ENCODE results near the gene SLC37A2.

The SLC37A2 gene

GRCh38 chr11:125079878-125080530, 16.9 kb downstream of the SLC37A2 start:
- no peak overlapping the region for H3K4me3 ChIP-seq (IDR thresholded peaks at IDR 0.05; ENCODE audit: insufficient read depth, low read depth, low read length)
- TF ChIP-seq, protein P1, sequence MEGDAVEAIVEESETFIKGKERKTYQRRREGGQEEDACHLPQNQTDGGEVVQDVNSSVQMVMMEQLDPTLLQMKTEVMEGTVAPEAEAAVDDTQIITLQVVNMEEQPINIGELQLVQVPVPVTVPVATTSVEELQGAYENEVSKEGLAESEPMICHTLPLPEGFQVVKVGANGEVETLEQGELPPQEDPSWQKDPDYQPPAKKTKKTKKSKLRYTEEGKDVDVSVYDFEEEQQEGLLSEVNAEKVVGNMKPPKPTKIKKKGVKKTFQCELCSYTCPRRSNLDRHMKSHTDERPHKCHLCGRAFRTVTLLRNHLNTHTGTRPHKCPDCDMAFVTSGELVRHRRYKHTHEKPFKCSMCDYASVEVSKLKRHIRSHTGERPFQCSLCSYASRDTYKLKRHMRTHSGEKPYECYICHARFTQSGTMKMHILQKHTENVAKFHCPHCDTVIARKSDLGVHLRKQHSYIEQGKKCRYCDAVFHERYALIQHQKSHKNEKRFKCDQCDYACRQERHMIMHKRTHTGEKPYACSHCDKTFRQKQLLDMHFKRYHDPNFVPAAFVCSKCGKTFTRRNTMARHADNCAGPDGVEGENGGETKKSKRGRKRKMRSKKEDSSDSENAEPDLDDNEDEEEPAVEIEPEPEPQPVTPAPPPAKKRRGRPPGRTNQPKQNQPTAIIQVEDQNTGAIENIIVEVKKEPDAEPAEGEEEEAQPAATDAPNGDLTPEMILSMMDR (conservative IDR thresholded peaks at IDR 0.05; ENCODE audit: low read depth, low read length): no peak
- no peaks in the 10 kb centered on the region for H3K27me3 ChIP-seq (ENCODE audit: insufficient read depth, low read depth)

DNA sequence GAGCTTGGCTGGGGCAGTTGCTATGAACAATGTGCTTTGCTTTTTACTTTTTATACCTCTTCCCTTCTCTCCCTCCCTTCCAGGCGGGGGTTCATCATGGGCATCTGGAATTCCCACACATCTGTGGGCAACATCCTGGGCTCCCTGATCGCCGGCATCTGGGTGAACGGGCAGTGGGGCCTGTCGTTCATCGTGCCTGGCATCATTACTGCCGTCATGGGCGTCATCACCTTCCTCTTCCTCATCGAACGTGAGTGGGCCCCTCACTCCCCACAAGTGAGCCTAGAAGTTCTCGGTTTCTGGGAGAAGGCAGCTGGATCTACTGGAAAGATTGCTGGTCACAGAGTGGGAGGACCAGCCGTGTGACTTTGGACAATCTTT, 17.4 kb downstream of the SLC37A2 start:
- Histone ChIP-seq H2AFZ (ENCODE audit: low read depth) (no peak overlapping the region), H3K4me2 (no peak overlapping the region), H3K27me3 (ENCODE audit: insufficient read depth, low read depth) (no peaks in the 10 kb centered on the region), H3K9ac (no peak overlapping the region), H3K27ac (no peak overlapping the region), H3K79me2 (ENCODE audit: insufficient read depth, low read depth) (no peaks in the 10 kb centered on the region), H4K20me1 (ENCODE audit: insufficient read depth) (no peaks in the 10 kb centered on the region), H3K4me3 (IDR thresholded peaks at IDR 0.05; ENCODE audit: insufficient read depth, low read depth, low read length) (no peak overlapping the region), H3K4me1 (ENCODE audit: low read depth, poor library complexity, severe bottlenecking) (no peaks in the 10 kb centered on the region), H3K36me3 (ENCODE audit: insufficient read depth) (no peaks in the 10 kb centered on the region)
- TF ChIP-seq, protein P1 (conservative IDR thresholded peaks at IDR 0.05; ENCODE audit: low read depth, low read length): no peak

More at GRCh38 chr11:125079878-125080530, 16.9 kb downstream of the SLC37A2 start:
- no peak overlapping the region for H3K9ac ChIP-seq
- no peak overlapping the region for H2AFZ ChIP-seq (ENCODE audit: low read depth)
- no peak overlapping the region for H3K4me2 ChIP-seq
- H3K36me3 ChIP-seq (ENCODE audit: insufficient read depth): no peaks in the 10 kb centered on the region
- H3K27ac ChIP-seq: no peak overlapping the region
- H4K20me1 ChIP-seq (ENCODE audit: insufficient read depth): no peaks in the 10 kb centered on the region
- no peaks in the 10 kb centered on the region for H3K79me2 ChIP-seq (ENCODE audit: insufficient read depth, low read depth)
- no peaks in the 10 kb centered on the region for H3K4me1 ChIP-seq (ENCODE audit: low read depth, poor library complexity, severe bottlenecking)

DNA sequence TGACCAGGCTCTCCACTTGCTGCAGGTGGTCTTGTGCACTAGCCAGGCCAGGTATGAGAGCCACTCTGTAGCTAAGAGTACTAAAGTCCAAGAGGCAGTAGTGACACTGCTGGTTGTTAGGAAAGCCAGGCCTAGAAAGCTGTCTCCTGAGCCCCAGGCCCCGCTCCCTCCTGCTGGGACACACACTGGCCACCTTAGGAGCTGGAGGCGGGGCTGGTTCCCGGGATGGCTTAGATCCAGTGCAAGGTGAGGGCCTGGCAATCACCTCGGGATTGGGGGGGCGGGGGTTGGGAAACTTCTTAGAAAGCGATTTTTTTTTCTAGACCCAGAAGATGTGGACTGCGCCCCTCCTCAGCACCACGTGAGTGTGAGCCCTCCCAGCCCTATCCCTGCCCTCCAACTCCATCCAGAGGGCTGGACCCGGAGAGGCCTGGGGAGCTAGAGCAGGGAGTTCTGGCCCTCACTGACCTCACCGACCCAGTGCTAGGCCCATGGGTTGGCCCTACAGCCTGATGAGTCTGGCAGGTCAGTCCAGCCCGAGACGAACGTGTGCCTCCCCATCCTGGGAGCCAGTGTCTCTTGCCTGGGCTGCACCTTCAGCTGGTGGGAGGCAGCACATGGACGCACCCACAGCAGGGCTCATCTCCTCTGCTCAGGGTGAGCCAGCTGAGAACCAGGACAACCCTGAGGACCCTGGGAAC, 18.1 kb downstream of the SLC37A2 start:
- Histone ChIP-seq H2AFZ (ENCODE audit: low read depth) (no peak overlapping the region), H3K4me3 (IDR thresholded peaks at IDR 0.05; ENCODE audit: insufficient read depth, low read depth, low read length) (no peak overlapping the region), H3K4me1 (ENCODE audit: low read depth, poor library complexity, severe bottlenecking) (no peaks in the 10 kb centered on the region), H3K79me2 (ENCODE audit: insufficient read depth, low read depth) (no peaks in the 10 kb centered on the region), H3K27me3 (ENCODE audit: insufficient read depth, low read depth) (no peaks in the 10 kb centered on the region), H3K36me3 (ENCODE audit: insufficient read depth) (no peaks in the 10 kb centered on the region), H4K20me1 (ENCODE audit: insufficient read depth) (no peaks in the 10 kb centered on the region), H3K4me2 (no peak overlapping the region), H3K27ac (no peak overlapping the region), H3K9ac (no peak overlapping the region)
- TF ChIP-seq, protein P1 (conservative IDR thresholded peaks at IDR 0.05; ENCODE audit: low read depth, low read length): no peak

- Histone ChIP-seq H3K79me2 (ENCODE audit: insufficient read depth, low read depth) (no peaks in the 10 kb centered on the region), H3K27me3 (ENCODE audit: insufficient read depth, low read depth) (no peaks in the 10 kb centered on the region), H3K27ac (no peak overlapping the region), H4K20me1 (ENCODE audit: insufficient read depth) (no peaks in the 10 kb centered on the region), H3K4me1 (ENCODE audit: low read depth, poor library complexity, severe bottlenecking) (no peaks in the 10 kb centered on the region), H2AFZ (ENCODE audit: low read depth) (no peak overlapping the region), H3K4me3 (IDR thresholded peaks at IDR 0.05; ENCODE audit: insufficient read depth, low read depth, low read length) (no peak overlapping the region), H3K4me2 (no peak overlapping the region), H3K36me3 (ENCODE audit: insufficient read depth) (no peaks in the 10 kb centered on the region), H3K9ac (no peak overlapping the region)
- TF ChIP-seq, protein P1 (conservative IDR thresholded peaks at IDR 0.05; ENCODE audit: low read depth, low read length): no peak
Measured at GRCh38 chr11:125082040-125082439, 18.9 kb downstream of the SLC37A2 start.

Measured in KMS-11 (cell line).